K562 (cell line): ENCODE results near the gene SLC25A29. TPM values are rescaled to one million over a fixed set of nuclear protein-coding genes. Genes with fewer than 3 reads are reported as not detected.

Experiments
- ATAC-seq: fragments of 200-7000 bp; cut with Tn5 transposase; 3 replicates; pipeline ENCODE4 v1.9.1; 2020; ENCODE audit warnings: moderate library complexity
- BruUV-seq: library from RNA; stranded (reverse); fragments of 400-500 nt; replicated peaks from 2 replicates; lab custom pipeline; 2021; lab: Mats Ljungman, UMichigan
- CTCF ChIA-PET: fragments of 300-600 bp; formaldehyde crosslinking; extraction: SDS; loops from one replicate; lab custom pipeline; 2021; ENCODE audit warnings: low intra/inter-chr PET ratio; lab: Yijun Ruan, JAX
- POLR2A ChIA-PET: fragments of 300-600, 350-650 bp; sonication (Branson Sonifier 250); formaldehyde crosslinking; extraction: SDS; loops from one replicate; lab custom pipeline; 2021; ENCODE audit warnings: antibody characterized with exemption, inconsistent platforms; lab: Yijun Ruan, JAX
- DNase-seq, 4 experiments: peaks; one replicate each; pipeline versions ENCODE4 v3.0.0 to v3.0.0-alpha.2; 2011 to 2018; ENCODE audit warnings: low spot score in 3 of 4, mixed read lengths in 3 of 4; ENCODE audit errors: extremely low read depth in 1 of 4
- FAIRE-seq: peaks from 2 replicates; lab custom pipeline; 2011; peaks lifted over from hg19 to GRCh38; lab: Jason Lieb, UNC
- H2AFZ ChIP-seq: 2 replicates; pipeline ENCODE4 v1.6.0; 2011; ENCODE audit warnings: low read depth, low read length, control low read depth, inconsistent platforms
- H3K27ac ChIP-seq: fragments of 200-600 bp; 3 replicates; pipeline ENCODE4 v1.8.0; 2011; ENCODE audit warnings: low read depth, mild to moderate bottlenecking, control low read depth, inconsistent platforms, low read length, moderate library complexity, mixed read lengths; ENCODE audit errors: extremely low read depth
- H3K27me3 ChIP-seq, 2 experiments: fragments of 300-600 bp in 1 of 2; 2 replicates in 1 of 2; 3 replicates in 1 of 2; pipeline versions ENCODE4 v1.6.0 to v1.8.0; 2011; ENCODE audit warnings: inconsistent platforms in 2 of 2, low read length in 2 of 2, mild to moderate bottlenecking in 1 of 2, mixed read lengths in 1 of 2, moderate library complexity in 1 of 2; ENCODE audit not compliant: control insufficient read depth in 2 of 2, insufficient read depth in 2 of 2
- H3K36me3 ChIP-seq: fragments of 300-600 bp; 3 replicates; pipeline ENCODE4 v1.8.0; 2011; ENCODE audit warnings: mild to moderate bottlenecking, low read length, inconsistent platforms; ENCODE audit not compliant: control insufficient read depth, insufficient read depth
- H3K4me1 ChIP-seq, 2 experiments: fragments of 200-600 bp in 1 of 2; replicated peaks in 1 of 2; 2 replicates in 1 of 2; 3 replicates in 1 of 2; pipeline versions ENCODE4 v1.5.1 to v1.8.0; 2011; ENCODE audit warnings: inconsistent platforms in 2 of 2, low read length in 2 of 2, mild to moderate bottlenecking in 1 of 2, mixed read lengths in 1 of 2, moderate library complexity in 1 of 2; ENCODE audit not compliant: control insufficient read depth in 2 of 2, insufficient read depth in 2 of 2
- H3K4me2 ChIP-seq: 2 replicates; pipeline ENCODE4 v1.6.1; 2011; ENCODE audit warnings: low read length, control low read depth, inconsistent platforms, mixed read lengths; ENCODE audit not compliant: insufficient read depth
- H3K4me3 ChIP-seq: fragments of 200-600 bp; sonication (generic), shearing (Covaris generic); 2 replicates; pipeline ENCODE4 v1.5.1; 2016; ENCODE audit warnings: control low read depth, inconsistent platforms
- H3K79me2 ChIP-seq: fragments of 200-600 bp; 3 replicates; pipeline ENCODE4 v1.8.0; 2011; ENCODE audit warnings: low read length, inconsistent platforms; ENCODE audit not compliant: control insufficient read depth, insufficient read depth
- H3K9ac ChIP-seq, 2 experiments: 2 replicates each; pipeline versions ENCODE4 v1.6.0 to v1.6.1; 2011; ENCODE audit warnings: low read depth in 2 of 2, low read length in 2 of 2, control low read depth in 1 of 2, inconsistent platforms in 1 of 2, mild to moderate bottlenecking in 1 of 2, mixed read lengths in 1 of 2; ENCODE audit not compliant: insufficient read depth in 1 of 2
- H3K9me1 ChIP-seq: one replicate; pipeline ENCODE4 v1.6.0; 2011; ENCODE audit warnings: inconsistent platforms, mild to moderate bottlenecking, low read length, moderate library complexity; ENCODE audit not compliant: control insufficient read depth, insufficient read depth
- H3K9me3 ChIP-seq: replicated peaks from 2 replicates; pipeline ENCODE4 v1.5.1; 2011; ENCODE audit warnings: low read depth, low read length, inconsistent platforms; ENCODE audit not compliant: control insufficient read depth, insufficient read depth
- H4K20me1 ChIP-seq: replicated peaks from 2 replicates; pipeline ENCODE4 v1.6.1; 2011; ENCODE audit warnings: low read length, inconsistent platforms, mixed read lengths; ENCODE audit not compliant: control insufficient read depth, insufficient read depth
- POLR2AphosphoS5 ChIP-seq: IDR thresholded peaks from 2 replicates; pipeline ENCODE4 v1.6.1; 2011; ENCODE audit warnings: mild to moderate bottlenecking, low read depth, low read length, moderate library complexity; ENCODE audit not compliant: control insufficient read depth, insufficient read depth
- POLR2B ChIP-seq: fragments of 450-650 bp; IDR thresholded peaks from 2 replicates; pipeline ENCODE4 v1.6.1; 2018; ENCODE audit warnings: low read depth; ENCODE audit not compliant: partially characterized antibody
- POLR2G ChIP-seq: fragments of 200-400 bp; formaldehyde crosslinking; IDR thresholded peaks from 2 replicates; pipeline ENCODE4 v1.6.1; 2017; ENCODE audit warnings: low read depth, mild to moderate bottlenecking, antibody characterized with exemption, low read length, moderate library complexity
- POLR3G ChIP-seq: IDR thresholded peaks from 2 replicates; pipeline ENCODE4 v1.6.1; 2011; ENCODE audit not compliant: insufficient read length, insufficient replicate concordance; ENCODE audit errors: extremely low read depth
- RBFOX2 ChIP-seq: fragments of 200-400 bp; formaldehyde crosslinking; IDR thresholded peaks from 2 replicates; pipeline ENCODE4 v1.6.1; 2017; ENCODE audit warnings: low read depth, mild to moderate bottlenecking, low read length, moderate library complexity
- RBM22 ChIP-seq: fragments of 200-400 bp; formaldehyde crosslinking; IDR thresholded peaks from 2 replicates; pipeline ENCODE4 v1.6.1; 2018; ENCODE audit warnings: low read length, low read depth; ENCODE audit not compliant: poor library complexity, severe bottlenecking
- SNAPC5 ChIP-seq: fragments of 250-450 bp; sonication (Bioruptor Pico); IDR thresholded peaks from 2 replicates; pipeline ENCODE4 v1.8.0; 2021; ENCODE audit warnings: moderate library complexity, mild to moderate bottlenecking, inconsistent platforms
- TSC22D4 ChIP-seq: fragments of 450-650 bp; IDR thresholded peaks from 2 replicates; pipeline ENCODE4 v1.6.1; 2016; ENCODE audit warnings: missing genetic modification characterization, missing biosample characterization, control low read depth
- ZBTB33 ChIP-seq: sonication (generic); formaldehyde crosslinking; IDR thresholded peaks from 2 replicates; pipeline ENCODE4 v1.8.1; 2023; ENCODE audit warnings: mild to moderate bottlenecking, missing genetic modification reagents
- WGBS: fragments of 100-300 bp; shearing (Covaris generic); methylation state at CpG from one replicate; pipeline ENCODE4 v1.1.6; 2016; ENCODE audit warnings: low coverage, mixed read lengths; ENCODE audit not compliant: insufficient coverage; ENCODE audit errors: missing lambda C conversion rate; 5-methylcytosine and 5-hydroxymethylcytosine counted together
- in situ Hi-C: fragments of 300-500 bp; cut with MboI; formaldehyde crosslinking; loops from 4 replicates; pipeline ENCODE4 v1.15.0; 2018; ENCODE audit warnings: inconsistent platforms, mixed read lengths
- intact Hi-C: fragments of 100-400 bp; cut with micrococcal nuclease; formaldehyde crosslinking; loops from 2 replicates; pipeline ENCODE4 v1.14.2; 2022
- polyA plus RNA-seq, 8 experiments: library from polyadenylated mRNA; depleted of rRNA in 4 of 8; stranded (reverse) in 5 of 8; unstranded in 3 of 8; fragments of >200 nt; fragmentation: Nextera tagmentation in 2 of 8; fragmentation: Illumina TruSeq in 1 of 8; extraction: Ambion mirVana in 2 of 8; extraction: Trizol in 1 of 8; gene quantifications; 2 replicates each; pipeline versions ENCODE4 v1.2.1 to v1.2.3, GENCODE V29; 2011 to 2014; ENCODE audit warnings: inconsistent platforms in 1 of 8, missing spikeins in 1 of 8
- total RNA-seq, 7 experiments: library from RNA; depleted of rRNA in 6 of 7; stranded (reverse); fragments of >200 nt in 6 of 7; fragmentation: Illumina TruSeq in 2 of 7; extraction: Trizol in 2 of 7; gene quantifications; 2 replicates each; pipeline versions ENCODE4 v1.2.1 to v1.2.3, GENCODE V29; 2011 to 2021; ENCODE audit warnings: low replicate concordance in 1 of 7

The SLC25A29 gene
- total and polyA plus RNA-seq, 9 of the 15 experiments (the other 6 are each of a cell fraction or from before 2014, with no cell fraction given) = 0.07 to 17.5 (median 4.8) TPM

GRCh38 chr14:100345711-100346110, 39.5 kb upstream of the SLC25A29 start:
- CTCF ChIA-PET = no interaction called here

More at GRCh38 chr14:100345711-100346110, 39.5 kb upstream of the SLC25A29 start:
- in situ Hi-C loops (no loop called here), intact Hi-C loops (no loop called here)
- no peak for FAIRE-seq
- no peaks in the 10 kb centered on the region for H3K79me2 ChIP-seq
- H3K4me3 ChIP-seq = no peak overlapping the region
- no peak overlapping the region for H3K4me2 ChIP-seq
- no peak overlapping the region for H3K27ac ChIP-seq
- ATAC-seq = no peak
- 99% methylated on average over 12 of the region's 17 CpGs for WGBS
- H3K9ac ChIP-seq = no peak overlapping the region
- DNase-seq = no peak
- no peaks in the 10 kb centered on the region for H3K9me3 ChIP-seq
- peak; percentile 36 for TF ChIP-seq POLR2B
- peak; percentile 79 for TF ChIP-seq POLR2G
- peak; percentile 94 for TF ChIP-seq ZBTB33 (CRISPR knock-in tag)
- TF ChIP-seq RBM22 = peak; percentile 91
- no peak for TF ChIP-seq SNAPC5 (CRISPR knock-in tag)
- TF ChIP-seq RBFOX2 = peak; percentile 71
- TF ChIP-seq POLR2AphosphoS5 = peak; percentile 29; the same call in 1 of the 2 replicates
- no peak for TF ChIP-seq POLR3G
- no peak for TF ChIP-seq TSC22D4 (tag)
- H3K9me1 ChIP-seq = no peaks in the 10 kb centered on the region
- H3K4me1 ChIP-seq = peaks cover 0 to 5% of the 10 kb centered on the region in 2 experiments; a peak in 2 of 5 replicates
- POLR2A ChIA-PET = interaction anchor here (0.6 to 0.8 kb wide), 3 partner anchors 30 to 854 kb away, joined by 3 read pairs; a partner anchor contains a TSS
- H4K20me1 ChIP-seq = no peaks in the 10 kb centered on the region; the same call in 1 of the 2 replicates
- H3K36me3 ChIP-seq = peaks cover 73% of the 10 kb centered on the region
- no peak overlapping the region for H2AFZ ChIP-seq
- BruUV-seq = no TSS peak
- no peaks in the 10 kb centered on the region for H3K27me3 ChIP-seq
